ENCODE results near the gene UFD1. TPM values are rescaled to one million over a fixed set of nuclear protein-coding genes. Genes with fewer than 3 reads are reported as not detected.

Gene UFD1
- total and polyA plus RNA-seq, 2 of the 13 experiments (the other 11 are each of a cell fraction or from before 2014, with no cell fraction given): 47.9 to 51.1 TPM

DNA sequence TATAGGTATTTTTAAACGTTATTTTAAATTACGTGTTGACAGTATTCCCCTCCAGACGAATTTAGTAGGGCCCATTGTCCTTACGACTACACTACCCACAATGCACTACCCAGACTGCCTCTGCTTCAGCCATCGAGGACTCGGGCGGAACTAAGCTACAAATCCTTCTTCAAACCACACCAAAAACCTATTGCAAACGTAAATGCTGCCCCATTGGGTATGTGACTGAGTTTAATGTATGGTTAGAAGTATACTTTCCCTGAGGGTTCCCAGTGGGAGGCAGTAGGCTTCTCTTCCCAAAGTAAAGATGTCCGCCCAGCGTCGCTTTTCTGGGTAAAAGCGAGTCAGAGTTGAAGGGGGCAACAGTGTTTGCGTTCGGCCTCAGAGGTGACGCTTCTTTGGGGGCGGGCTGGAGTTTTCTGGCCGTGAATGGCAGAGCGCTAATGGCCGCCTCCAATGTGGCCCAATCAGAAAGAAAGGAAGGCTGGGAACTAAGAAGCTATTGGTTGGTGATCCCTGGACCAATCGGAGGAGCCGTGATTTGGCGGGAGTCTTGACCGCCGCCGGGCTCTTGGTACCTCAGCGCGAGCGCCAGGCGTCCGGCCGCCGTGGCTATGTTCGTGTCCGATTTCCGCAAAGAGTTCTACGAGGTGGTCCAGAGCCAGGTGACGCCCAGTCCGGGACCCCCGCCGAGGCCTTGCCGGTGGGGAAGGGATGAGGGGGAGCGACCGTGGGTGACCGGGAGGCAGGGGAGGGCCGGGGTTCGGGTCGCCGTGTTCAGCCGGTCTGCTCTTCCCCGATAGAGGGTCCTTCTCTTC, 571 bp upstream of the UFD1 start, which contains the start of gene CDC45 (continued):
- no peak for TF ChIP-seq ZNF879 (CRISPR knock-in tag; IDR thresholded peaks at IDR 0.05)
- no peak for TF ChIP-seq ZNF33B (CRISPR knock-in tag; IDR thresholded peaks at IDR 0.05)
- TF ChIP-seq, protein P1, sequence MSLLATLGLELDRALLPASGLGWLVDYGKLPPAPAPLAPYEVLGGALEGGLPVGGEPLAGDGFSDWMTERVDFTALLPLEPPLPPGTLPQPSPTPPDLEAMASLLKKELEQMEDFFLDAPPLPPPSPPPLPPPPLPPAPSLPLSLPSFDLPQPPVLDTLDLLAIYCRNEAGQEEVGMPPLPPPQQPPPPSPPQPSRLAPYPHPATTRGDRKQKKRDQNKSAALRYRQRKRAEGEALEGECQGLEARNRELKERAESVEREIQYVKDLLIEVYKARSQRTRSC (CRISPR knock-in tag; IDR thresholded peaks at IDR 0.05; ENCODE audit: low read depth): no peak
- TF ChIP-seq, protein P2, sequence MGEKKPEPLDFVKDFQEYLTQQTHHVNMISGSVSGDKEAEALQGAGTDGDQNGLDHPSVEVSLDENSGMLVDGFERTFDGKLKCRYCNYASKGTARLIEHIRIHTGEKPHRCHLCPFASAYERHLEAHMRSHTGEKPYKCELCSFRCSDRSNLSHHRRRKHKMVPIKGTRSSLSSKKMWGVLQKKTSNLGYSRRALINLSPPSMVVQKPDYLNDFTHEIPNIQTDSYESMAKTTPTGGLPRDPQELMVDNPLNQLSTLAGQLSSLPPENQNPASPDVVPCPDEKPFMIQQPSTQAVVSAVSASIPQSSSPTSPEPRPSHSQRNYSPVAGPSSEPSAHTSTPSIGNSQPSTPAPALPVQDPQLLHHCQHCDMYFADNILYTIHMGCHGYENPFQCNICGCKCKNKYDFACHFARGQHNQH (CRISPR knock-in tag; IDR thresholded peaks at IDR 0.05): no peak
- TF ChIP-seq YEATS4 (CRISPR knock-in tag; IDR thresholded peaks at IDR 0.05; ENCODE audit: borderline replicate concordance): 0 out of 2 replicates have a peak, but pooled peaks have one; percentile 4
- TF ChIP-seq, protein P3, sequence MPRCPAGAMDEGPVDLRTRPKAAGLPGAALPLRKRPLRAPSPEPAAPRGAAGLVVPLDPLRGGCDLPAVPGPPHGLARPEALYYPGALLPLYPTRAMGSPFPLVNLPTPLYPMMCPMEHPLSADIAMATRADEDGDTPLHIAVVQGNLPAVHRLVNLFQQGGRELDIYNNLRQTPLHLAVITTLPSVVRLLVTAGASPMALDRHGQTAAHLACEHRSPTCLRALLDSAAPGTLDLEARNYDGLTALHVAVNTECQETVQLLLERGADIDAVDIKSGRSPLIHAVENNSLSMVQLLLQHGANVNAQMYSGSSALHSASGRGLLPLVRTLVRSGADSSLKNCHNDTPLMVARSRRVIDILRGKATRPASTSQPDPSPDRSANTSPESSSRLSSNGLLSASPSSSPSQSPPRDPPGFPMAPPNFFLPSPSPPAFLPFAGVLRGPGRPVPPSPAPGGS (CRISPR knock-in tag; IDR thresholded peaks at IDR 0.05): 0 out of 2 replicates have a peak, but pooled peaks have one; percentile 50
- TF ChIP-seq POLR2G (IDR thresholded peaks at IDR 0.05; ENCODE audit: low read depth, low read length): peak; percentile 44; the same call in 1 of the 2 replicates
- TF ChIP-seq IKZF1 (IDR thresholded peaks at IDR 0.05): no peak
- TF ChIP-seq TAF1 (CRISPR knock-in tag; IDR thresholded peaks at IDR 0.05): peak; percentile 48; the same call in 1 of the 2 replicates
- TF ChIP-seq PRMT3 (CRISPR knock-in tag; IDR thresholded peaks at IDR 0.05; ENCODE audit: borderline replicate concordance, low read depth): no peak
- TF ChIP-seq MAFF (IDR thresholded peaks at IDR 0.05; ENCODE audit: low read depth, low read length): no peak
- TF ChIP-seq ZNF841 (CRISPR knock-in tag; IDR thresholded peaks at IDR 0.05; ENCODE audit: borderline replicate concordance): no peak
- TF ChIP-seq, protein P4, sequence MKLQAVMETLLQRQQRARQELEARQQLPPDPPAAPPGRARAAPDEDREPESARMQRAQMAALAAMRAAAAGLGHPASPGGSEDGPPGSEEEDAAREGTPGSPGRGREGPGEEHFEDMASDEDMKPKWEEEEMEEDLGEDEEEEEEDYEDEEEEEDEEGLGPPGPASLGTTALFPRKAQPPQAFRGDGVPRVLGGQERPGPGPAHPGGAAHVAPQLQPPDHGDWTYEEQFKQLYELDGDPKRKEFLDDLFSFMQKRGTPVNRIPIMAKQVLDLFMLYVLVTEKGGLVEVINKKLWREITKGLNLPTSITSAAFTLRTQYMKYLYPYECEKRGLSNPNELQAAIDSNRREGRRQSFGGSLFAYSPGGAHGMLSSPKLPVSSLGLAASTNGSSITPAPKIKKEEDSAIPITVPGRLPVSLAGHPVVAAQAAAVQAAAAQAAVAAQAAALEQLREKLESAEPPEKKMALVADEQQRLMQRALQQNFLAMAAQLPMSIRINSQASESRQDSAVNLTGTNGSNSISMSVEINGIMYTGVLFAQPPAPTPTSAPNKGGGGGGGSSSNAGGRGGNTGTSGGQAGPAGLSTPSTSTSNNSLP (IDR thresholded peaks at IDR 0.05; ENCODE audit: low read depth, low read length): no peak
- no peak for TF ChIP-seq ZNF761 (CRISPR knock-in tag; conservative IDR thresholded peaks at IDR 0.05)
- no peak for TF ChIP-seq SRSF1 (optimal IDR thresholded peaks at IDR 0.05; ENCODE audit: low read depth, low read length)
- TF ChIP-seq, protein P5, sequence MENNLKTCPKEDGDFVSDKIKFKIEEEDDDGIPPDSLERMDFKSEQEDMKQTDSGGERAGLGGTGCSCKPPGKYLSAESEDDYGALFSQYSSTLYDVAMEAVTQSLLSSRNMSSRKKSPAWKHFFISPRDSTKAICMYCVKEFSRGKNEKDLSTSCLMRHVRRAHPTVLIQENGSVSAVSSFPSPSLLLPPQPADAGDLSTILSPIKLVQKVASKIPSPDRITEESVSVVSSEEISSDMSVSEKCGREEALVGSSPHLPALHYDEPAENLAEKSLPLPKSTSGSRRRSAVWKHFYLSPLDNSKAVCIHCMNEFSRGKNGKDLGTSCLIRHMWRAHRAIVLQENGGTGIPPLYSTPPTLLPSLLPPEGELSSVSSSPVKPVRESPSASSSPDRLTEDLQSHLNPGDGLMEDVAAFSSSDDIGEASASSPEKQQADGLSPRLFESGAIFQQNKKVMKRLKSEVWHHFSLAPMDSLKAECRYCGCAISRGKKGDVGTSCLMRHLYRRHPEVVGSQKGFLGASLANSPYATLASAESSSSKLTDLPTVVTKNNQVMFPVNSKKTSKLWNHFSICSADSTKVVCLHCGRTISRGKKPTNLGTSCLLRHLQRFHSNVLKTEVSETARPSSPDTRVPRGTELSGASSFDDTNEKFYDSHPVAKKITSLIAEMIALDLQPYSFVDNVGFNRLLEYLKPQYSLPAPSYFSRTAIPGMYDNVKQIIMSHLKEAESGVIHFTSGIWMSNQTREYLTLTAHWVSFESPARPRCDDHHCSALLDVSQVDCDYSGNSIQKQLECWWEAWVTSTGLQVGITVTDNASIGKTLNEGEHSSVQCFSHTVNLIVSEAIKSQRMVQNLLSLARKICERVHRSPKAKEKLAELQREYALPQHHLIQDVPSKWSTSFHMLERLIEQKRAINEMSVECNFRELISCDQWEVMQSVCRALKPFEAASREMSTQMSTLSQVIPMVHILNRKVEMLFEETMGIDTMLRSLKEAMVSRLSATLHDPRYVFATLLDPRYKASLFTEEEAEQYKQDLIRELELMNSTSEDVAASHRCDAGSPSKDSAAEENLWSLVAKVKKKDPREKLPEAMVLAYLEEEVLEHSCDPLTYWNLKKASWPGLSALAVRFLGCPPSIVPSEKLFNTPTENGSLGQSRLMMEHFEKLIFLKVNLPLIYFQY (CRISPR knock-in tag; IDR thresholded peaks at IDR 0.05; ENCODE audit: borderline replicate concordance): no peak
- TF ChIP-seq HNRNPH1 (optimal IDR thresholded peaks at IDR 0.05; ENCODE audit: low read depth, low read length): no peak
- no peak for TF ChIP-seq NCOR1 (IDR thresholded peaks at IDR 0.05; ENCODE audit: borderline replicate concordance, low read length)

Measured in HepG2 (cell line).